Inflammatory macrophage (primary cell): ENCODE data around the gene MKKS.
A peak's percentile ranks its signal among the peaks of the same experiment; 100 is the strongest.

Source experiments
- DNase-seq, 2 donors: peaks; one replicate each; pipeline ENCODE4 v3.0.0-alpha.2; 2020 to 2022
- total RNA-seq, 18 experiments: gene quantifications; one replicate each; lab custom pipeline; 2026; ENCODE audit warnings: mixed read lengths in 6 of 18, inconsistent platforms in 2 of 18; lab: John Stamatoyannopoulos, UW

The MKKS gene
- total RNA-seq: 4.8 to 25.1 (median 14.8) reads per million in 18 experiments

DNA sequence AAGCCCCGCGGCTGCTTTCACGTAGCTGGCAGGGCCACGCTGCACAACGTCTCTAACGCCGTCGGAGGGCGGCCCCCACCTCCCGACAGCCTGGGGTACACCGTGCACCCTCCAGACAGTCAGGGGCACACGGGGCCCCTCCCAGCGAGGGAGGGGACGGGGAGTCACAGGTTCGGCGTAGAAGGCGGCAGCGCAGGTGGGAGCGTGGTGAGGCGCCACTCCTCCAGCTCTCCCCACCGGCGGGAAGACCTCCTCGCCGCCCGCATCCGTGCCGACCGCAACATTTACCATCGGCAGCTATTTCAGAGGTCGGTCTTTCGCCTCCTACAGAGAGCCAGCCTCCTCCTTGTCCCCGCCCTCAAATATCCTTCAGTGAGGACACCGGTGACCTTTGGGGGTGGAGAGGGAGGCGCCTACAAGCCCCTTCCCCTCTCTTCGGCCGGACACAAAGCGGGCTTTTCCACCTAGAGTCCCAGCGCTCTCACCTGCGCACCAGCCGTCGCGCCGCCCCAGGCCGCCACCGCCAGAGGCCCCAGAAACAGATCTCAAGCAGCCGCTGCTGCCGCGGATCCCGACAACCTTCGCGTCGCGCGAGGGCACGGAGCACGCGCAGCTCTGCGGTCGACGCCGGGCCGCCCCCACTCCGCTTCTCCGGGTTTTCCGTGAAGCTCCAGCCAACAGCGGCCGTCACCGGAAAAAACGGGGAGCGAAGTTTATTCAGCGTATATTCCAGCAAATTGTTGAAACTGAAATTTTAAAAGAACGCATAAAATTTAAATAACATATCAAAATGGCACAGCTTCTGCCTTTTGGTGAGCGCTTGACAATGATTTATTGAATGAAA is at the start of gene MKKS:
Gene MKKS (minus strand): TSS at position 600 of the 844 bp plus-strand sequence. CDS start 20,708 bp downstream, outside the sequence.
- DNase-seq: peak; percentile 89 to 94

GRCh38 chr20:10483691-10484090 is 49.7 kb upstream of the MKKS start:
- no peak for DNase-seq

GRCh38 chr20:10481676-10482075 is 47.7 kb upstream of the MKKS start:
- no peak for DNase-seq

GRCh38 chr20:10478930-10479329 is 44.9 kb upstream of the MKKS start:
- no peak for DNase-seq

GRCh38 chr20:10478205-10478604 is 44.2 kb upstream of the MKKS start:
- DNase-seq: no peak

- peak; percentile 85 to 88 for DNase-seq
Observed at GRCh38 chr20:10476319-10476724, 42.3 kb upstream of the MKKS start.

- peak; percentile 72 to 75 for DNase-seq
Observed at GRCh38 chr20:10475225-10475624, 41.2 kb upstream of the MKKS start.

- DNase-seq: peak; percentile 27 to 42
Observed at GRCh38 chr20:10474606-10475184, 40.7 kb upstream of the MKKS start.

DNA sequence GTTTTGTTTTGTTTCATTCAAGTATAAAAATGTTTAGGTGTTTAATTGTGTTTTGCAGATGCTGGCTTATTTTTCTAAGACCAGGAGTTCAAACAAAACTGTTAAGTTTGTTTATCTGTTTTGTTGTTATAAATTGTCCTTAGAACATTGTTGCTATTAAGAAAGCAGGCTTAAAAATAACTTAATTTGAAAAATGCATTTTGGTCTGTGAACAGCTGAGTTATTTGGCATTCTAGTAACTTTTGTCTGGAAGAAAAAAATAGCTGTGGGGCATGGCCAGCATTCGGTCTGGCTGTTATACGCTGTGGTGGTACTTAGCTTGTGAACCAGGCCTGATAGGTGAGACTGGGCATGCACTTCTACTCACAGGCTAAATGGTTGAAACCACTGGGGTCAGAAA is 38.8 kb upstream of the MKKS start:
- DNase-seq: no peak

DNA sequence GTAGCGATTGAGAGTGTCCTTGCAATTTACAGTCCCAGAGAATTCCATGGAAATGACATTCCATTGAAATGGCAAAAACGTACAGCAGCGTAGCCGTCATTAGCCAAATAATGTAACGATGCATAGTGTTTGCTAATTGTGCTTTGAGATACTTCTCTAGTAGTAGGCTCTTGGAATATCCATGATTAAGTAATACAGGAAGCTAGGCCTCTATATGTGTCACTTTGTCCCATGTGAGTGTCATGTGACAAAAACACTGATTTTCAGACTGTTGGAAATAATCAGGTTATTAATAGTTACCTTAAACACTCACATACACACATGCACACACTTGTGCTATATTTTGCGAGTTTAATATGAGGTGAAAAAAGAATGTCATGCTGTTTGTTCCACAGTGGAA is 36.3 kb upstream of the MKKS start:
- DNase-seq: peak; percentile 36 to 43

DNA sequence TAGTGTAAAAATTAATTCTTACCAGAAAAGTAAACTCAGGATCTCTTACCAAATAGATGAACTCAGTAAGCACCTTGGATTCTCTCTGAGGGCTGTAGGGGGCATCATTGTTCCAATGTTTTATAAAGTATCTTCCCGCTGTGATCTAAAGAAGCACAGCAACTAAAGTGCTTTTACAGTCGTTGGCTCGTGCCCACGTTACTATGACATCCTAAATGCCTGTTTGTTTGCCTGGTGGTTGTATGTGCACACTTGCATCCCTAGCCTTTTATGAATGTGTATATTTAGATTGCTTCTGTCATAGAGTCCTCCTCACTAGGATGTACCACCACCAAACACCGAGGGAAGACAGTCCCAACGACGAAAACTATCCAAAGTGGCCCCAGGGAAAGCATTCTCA is 35.6 kb upstream of the MKKS start:
- peak; percentile 60 to 73 for DNase-seq

DNA sequence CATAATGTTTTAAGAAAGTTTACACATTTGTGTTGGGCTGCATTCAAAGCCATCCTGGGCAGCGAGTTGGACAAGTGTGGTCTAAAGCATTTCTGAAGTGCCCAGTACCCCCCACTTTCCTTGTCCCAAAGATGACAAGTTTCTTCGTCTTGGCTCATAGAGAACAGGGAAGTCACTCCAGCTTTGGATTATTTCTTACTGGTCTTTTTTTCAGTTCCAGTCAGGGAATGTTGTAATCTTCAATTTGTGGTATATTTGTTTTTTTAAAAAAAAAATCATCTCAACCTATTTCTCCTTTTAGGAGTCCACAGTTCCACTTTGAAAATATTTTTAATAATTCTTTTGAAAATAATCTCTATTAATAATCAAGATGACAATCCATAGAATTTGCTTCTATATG is 35.0 kb upstream of the MKKS start:
- DNase-seq: peak in 1 of 2 donors; percentile 66

DNA sequence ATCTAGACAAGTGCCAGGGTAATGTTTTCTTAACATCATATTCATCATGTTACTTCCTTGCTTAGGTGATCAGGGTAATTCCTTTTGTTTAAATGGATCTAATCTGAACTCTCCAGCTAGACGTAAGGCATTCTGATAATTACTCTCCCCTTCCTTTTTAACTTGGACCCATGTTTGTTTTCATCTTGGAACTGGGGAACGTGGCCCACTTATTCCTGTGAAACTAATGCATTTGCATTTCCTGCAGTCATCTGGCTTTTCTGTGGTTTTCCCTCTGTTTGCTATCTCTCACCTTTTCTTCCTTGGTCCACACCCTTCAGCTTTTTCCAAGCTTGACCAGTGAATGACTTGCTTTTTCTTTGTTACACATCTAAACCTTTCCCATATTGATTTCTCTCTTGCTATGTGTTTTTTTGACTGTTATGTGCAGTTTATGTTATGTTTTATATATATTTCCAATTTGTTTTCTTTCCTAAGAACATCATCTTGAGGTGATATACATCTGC is 34.4 kb upstream of the MKKS start:
- DNase-seq: no peak

DNA sequence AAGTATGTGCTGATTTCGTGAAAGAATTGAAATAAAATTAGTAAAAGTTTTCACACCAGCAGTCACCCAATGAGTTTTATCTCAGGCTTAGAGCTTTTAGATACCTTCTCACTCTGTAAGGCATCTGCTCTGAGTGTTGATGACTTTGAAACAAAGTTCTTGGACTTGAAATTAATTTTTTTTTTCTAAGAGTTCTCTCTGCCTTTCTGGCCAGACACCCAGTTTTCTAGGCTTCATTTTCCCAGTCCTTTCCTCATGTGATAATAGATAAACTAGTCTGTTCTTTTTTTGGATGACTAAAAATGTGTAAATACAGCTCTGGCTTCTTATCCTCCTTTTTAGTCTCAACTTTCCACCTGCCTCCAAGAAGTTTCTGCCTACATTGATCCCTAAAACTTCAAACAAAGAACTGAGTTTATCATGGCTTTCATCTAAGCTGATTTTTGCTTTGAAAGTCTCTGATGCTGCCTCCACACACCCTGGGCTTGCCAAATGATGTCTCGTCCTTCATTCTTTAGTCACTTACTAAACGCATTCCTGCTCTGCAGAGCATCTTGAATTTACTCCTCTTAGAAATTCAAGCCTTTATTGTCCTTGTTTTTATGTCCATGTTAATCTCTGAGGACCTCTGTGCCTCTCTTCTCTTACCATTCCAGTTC is 33.8 kb upstream of the MKKS start:
- DNase-seq: no peak

DNA sequence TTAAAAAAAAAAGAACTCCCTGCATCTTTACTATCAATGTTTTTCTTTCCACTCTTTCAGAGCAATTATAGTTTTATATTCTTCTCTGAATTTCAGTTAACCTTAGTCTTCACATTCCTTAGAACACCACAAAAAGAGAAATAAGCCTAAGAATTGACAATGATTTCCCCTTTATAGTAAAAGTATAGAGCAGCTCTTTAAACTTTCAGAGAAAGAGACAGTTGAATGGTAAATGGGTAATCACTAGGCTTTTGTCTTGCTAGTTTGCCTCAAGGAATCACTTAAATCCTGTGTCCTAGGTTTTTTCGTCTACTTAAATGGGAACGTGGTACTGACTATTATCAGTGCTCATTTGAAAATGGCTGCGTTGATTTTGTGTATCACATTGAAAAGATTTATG is 32.8 kb upstream of the MKKS start:
- no peak for DNase-seq

DNA sequence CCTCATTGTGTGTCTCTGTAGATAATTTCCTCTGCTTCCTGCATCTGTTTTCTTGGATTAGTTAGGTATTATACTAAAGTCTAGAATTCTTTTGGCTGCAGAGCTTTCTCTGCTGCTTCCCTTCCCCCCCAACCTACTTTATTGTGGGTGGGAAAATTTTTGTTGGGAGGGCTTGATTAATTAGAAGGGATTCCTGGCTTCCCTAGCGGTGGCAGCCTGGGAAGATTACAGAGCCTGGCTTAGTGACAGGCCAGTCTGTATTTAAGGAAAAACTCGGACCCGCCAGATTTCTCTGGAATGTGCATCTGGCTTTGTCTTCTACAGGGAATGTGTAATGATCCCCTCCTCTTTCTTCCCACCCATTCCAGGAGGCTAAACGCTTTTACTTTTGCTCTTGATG is 32.3 kb upstream of the MKKS start:
- DNase-seq: no peak

GRCh38 chr20:10465135-10465534 is 31.1 kb upstream of the MKKS start:
- no peak for DNase-seq

DNA sequence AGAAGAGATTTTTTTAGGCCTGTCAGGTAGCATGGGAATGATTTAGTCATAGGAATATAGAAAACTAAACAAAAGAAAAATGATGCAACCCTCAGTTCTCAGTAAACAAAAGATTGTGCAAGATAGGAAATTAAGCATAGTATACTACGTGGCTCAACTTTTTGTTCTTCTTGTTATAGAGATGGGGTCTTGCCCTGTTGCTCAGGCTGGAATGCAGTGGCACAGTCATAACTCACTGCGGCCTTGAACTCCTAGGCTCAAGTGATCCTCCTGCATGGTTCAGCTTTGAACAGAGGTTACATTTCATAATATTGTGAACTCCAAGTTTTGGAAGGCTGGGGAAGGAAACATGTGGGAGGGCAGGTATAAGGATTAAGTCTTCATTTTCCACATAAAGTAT is 29.6 kb upstream of the MKKS start:
- DNase-seq: peak in 1 of 2 donors; percentile 15

DNA sequence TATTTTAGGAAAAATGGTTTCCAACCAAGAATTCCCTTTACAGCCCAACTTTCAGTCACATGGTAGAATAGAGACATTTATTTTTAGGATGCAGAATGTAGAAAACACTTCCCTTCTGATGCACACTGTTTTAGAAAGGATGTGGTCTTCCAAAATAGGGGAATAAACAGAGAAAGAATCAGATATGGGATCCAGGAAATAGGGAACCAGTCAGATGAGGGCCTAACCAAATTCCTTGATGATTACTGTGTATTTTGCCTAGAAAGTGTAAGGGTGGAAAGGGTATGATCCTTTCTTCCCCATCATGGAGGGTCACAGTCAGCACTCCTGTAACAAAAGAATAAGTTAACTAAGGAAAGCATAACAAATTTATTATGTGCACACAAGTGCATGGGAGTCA is 28.5 kb upstream of the MKKS start:
- no peak for DNase-seq

DNA sequence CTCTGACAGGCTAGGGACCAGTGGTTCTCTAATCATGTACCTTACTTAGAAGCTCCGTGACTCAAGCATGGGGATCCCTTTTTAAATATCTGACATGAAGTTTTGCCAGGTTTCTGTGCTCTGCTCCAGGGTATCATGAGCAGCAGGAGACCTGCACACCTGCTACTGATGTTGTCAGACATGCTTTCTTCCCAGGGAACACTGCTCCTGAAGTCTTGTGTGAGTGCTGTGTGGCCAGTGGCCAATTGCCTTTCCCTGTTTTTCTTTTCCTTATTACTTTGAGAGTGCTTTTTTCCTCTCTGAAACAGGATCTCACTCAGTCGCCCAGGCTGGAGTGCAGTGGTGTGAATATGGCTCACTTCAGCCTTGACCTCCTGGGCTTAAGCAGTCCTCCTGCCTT is 27.5 kb upstream of the MKKS start:
- no peak for DNase-seq

GRCh38 chr20:10454151-10454750 is 20.2 kb upstream of the MKKS start:
- DNase-seq: no peak

DNA sequence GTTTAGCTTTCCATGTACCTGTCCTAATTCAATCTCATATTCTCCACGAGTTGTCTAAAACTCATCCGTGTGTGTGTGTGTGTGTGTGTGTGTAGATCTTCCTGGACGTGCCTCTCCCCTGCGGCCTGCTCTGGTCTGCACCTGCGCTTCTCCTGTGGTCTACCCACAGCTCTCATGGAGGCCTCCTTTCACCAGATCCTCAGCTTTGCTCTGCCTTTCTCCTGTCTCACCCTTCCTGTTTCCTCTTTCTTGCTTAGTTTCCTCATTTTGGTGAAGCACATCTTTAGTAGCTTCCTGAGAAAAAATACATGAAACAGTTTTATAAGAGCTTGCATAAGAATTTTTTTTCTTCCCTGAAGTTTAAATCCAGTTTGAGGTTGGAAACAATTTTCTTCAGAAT is 19.2 kb upstream of the MKKS start:
- DNase-seq: peak; percentile 51 to 81

DNA sequence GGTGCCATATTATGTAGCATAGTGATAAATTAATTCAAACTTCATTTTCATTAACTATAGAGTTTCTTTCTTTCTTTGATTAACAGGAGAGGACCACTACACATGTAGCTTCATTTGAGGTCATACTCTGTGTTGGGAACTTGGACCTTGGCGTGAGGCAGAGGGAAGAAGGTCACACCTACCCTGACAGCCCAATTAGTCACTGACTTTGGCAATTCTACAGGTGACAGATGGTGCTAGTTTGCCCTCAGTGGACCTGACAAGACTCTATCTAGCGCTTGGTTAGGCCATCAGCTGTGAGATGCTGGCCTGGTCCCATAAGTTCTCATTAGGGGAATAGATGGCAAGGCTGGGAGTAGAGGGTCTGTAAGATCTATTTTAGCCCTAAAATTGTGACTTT is 15.2 kb upstream of the MKKS start:
- no peak for DNase-seq
